Stimulated activated CD8-positive, alpha-beta memory T cell treated with anti-CD3 and anti-CD28 coated beads, Interleukin-7, amount 100 ng/mL, for 1 hour (primary cell): Measurements from ENCODE around the gene ADAD2.

ENCODE experiments used
- DNase-seq, 2 donors: peaks; one replicate each; pipeline ENCODE4 v3.0.0-alpha.2; 2020; ENCODE audit warnings: low read depth in 2 of 2

The ADAD2 gene

DNA sequence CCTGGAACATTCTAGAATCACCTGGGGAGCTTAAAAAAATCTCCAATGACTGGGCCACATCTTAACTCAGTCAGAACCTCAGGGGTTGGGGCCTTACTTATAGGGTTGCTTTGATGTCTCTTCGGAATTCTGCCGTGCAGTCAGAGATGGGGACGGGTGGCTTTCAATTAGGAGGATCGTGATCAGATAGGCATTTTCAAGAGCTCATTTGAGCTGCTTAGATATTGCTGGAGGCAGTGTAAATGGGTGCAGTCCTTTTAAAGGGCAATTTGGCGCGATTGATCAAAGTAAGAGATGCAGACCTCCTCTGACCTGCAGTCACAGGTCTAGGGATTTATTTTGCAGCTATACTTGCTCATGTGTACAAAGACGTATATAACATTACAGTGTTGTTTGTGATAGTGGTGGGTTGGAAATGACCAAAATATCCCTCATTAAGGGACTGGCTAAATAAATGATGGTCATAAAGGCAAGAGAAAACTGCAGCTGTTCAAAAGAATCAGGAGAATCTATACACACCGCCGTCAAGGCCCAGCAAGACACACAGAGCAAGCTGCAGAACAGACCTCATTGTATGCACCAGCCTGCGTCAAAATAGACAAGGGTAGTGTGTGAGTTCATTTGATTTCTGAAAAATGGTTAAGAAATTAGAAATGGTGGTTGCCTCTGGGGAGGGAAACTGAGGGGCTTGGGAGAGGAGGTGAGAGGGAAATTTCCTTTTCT is 55.2 kb downstream of the ADAD2 start:
- DNase-seq: no peak

- DNase-seq: no peak
Measured at GRCh38 chr16:84246679-84247077, 55.7 kb downstream of the ADAD2 start.
